Measurements from ENCODE around the gene AMPD1. TPM values are rescaled to one million over a fixed set of nuclear protein-coding genes. Genes with fewer than 3 reads are reported as not detected.
A peak's percentile ranks its signal among the peaks of the same experiment; 100 is the strongest.

AMPD1 gene
- total RNA-seq, 2 experiments from 2014 or later = not detected

GRCh38 chr1:114676115-114676514, 19.2 kb downstream of the AMPD1 start:
- intact Hi-C loops (cut with DNase I, micrococcal nuclease) = loop anchor here in 1 of 2 experiments (10.0 kb wide), 1 partner anchor 221 kb away; no protein-coding TSS in a partner anchor
- TF ChIP-seq CTCF (IDR thresholded peaks at IDR 0.05) = no peak
- Mint-ChIP-seq H3K27ac (no peak overlapping the region), H3K9me3 (no peaks in the 10 kb centered on the region), H3K4me1 (ENCODE audit: low read depth) (no peaks in the 10 kb centered on the region), H3K36me3 (ENCODE audit: low read depth) (no peaks in the 10 kb centered on the region), H3K27me3 (peaks cover 61% of the 10 kb centered on the region), H3K4me3 (no peak overlapping the region)
- ChIA-PET POLR2A (no interaction called here), CTCF (no interaction called here)
- Histone ChIP-seq H3K27ac (ENCODE audit: low read depth in 1 of 2, low read length in 2 of 2) (no peak overlapping the region), H3K4me3 (ENCODE audit: low read length) (no peak overlapping the region), H3K36me3 (ENCODE audit: insufficient read depth, low read length) (no peaks in the 10 kb centered on the region), H3K9me3 (ENCODE audit: control insufficient read depth in 1 of 2, insufficient read depth in 1 of 2, low read length in 2 of 2) (no peaks in the 10 kb centered on the region), H3K27me3 (ENCODE audit: control insufficient read depth in 1 of 2, insufficient read depth in 2 of 2, low read length in 2 of 2) (peaks cover 0 to 8% of the 10 kb centered on the region in 2 experiments), H3K4me1 (ENCODE audit: insufficient read depth, low read length) (no peaks in the 10 kb centered on the region)
- DNase-seq = no peak
- ATAC-seq (ENCODE audit: poor library complexity) = no peak

- POLR2A ChIA-PET = no interaction called here
- Histone ChIP-seq H3K27ac (ENCODE audit: low read depth in 1 of 2, low read length in 2 of 2) (no peak overlapping the region), H3K9me3 (ENCODE audit: control insufficient read depth in 1 of 2, insufficient read depth in 1 of 2, low read length in 2 of 2) (no peaks in the 10 kb centered on the region), H3K27me3 (ENCODE audit: control insufficient read depth in 1 of 2, insufficient read depth in 2 of 2, low read length in 2 of 2) (peaks cover 5 to 8% of the 10 kb centered on the region in 2 experiments), H3K4me1 (ENCODE audit: insufficient read depth, low read length) (peaks cover 14% of the 10 kb centered on the region), H3K4me3 (ENCODE audit: low read length) (no peak overlapping the region), H3K36me3 (ENCODE audit: insufficient read depth, low read length) (no peaks in the 10 kb centered on the region)
- Mint-ChIP-seq H3K9me3 (no peaks in the 10 kb centered on the region), H3K4me1 (ENCODE audit: low read depth) (peaks cover 12% of the 10 kb centered on the region), H3K27ac (no peak overlapping the region), H3K27me3 (peaks cover 33% of the 10 kb centered on the region), H3K4me3 (no peak overlapping the region), H3K36me3 (ENCODE audit: low read depth) (peaks cover 4% of the 10 kb centered on the region)
- TF ChIP-seq CTCF (IDR thresholded peaks at IDR 0.05) = no peak
- peak in 1 of 14 experiments; percentile 7 for DNase-seq
- intact Hi-C loops (cut with DNase I, micrococcal nuclease) = loop anchor here (1.0 to 10.0 kb wide), 8 partner anchors 44 to 693 kb away; partner anchors contain the start of genes NRAS (in 2 of the 2), BCAS2 (in 1 of the 2), CSDE1 (in 1 of the 2) and OLFML3 (in 1 of the 2)
- CTCF ChIA-PET = no interaction called here
- no peak for ATAC-seq (ENCODE audit: poor library complexity)
These were observed 23.4 kb downstream of the AMPD1 start for GRCh38 chr1:114671939-114672275.

- Mint-ChIP-seq H3K36me3 (ENCODE audit: low read depth) (peaks cover 4% of the 10 kb centered on the region), H3K27me3 (peaks cover 30% of the 10 kb centered on the region), H3K4me1 (ENCODE audit: low read depth) (peaks cover 12% of the 10 kb centered on the region), H3K9me3 (no peaks in the 10 kb centered on the region), H3K4me3 (peak overlapping the region; percentile 61), H3K27ac (no peak overlapping the region)
- intact Hi-C loops (cut with DNase I, micrococcal nuclease) = loop anchor here (1.0 to 10.0 kb wide), 8 partner anchors 45 to 692 kb away; partner anchors contain the start of genes NRAS (in 2 of the 2), BCAS2 (in 1 of the 2), CSDE1 (in 1 of the 2) and OLFML3 (in 1 of the 2)
- Histone ChIP-seq H3K36me3 (ENCODE audit: insufficient read depth, low read length) (no peaks in the 10 kb centered on the region), H3K27me3 (ENCODE audit: control insufficient read depth in 1 of 2, insufficient read depth in 2 of 2, low read length in 2 of 2) (peaks cover 5 to 8% of the 10 kb centered on the region in 2 experiments), H3K27ac (ENCODE audit: low read depth in 1 of 2, low read length in 2 of 2) (no peak overlapping the region), H3K4me1 (ENCODE audit: insufficient read depth, low read length) (peaks cover 14% of the 10 kb centered on the region), H3K4me3 (ENCODE audit: low read length) (no peak overlapping the region), H3K9me3 (ENCODE audit: control insufficient read depth in 1 of 2, insufficient read depth in 1 of 2, low read length in 2 of 2) (no peaks in the 10 kb centered on the region)
- peak; percentile 51 for TF ChIP-seq CTCF (IDR thresholded peaks at IDR 0.05)
- DNase-seq (peak in 3 of 14 experiments; percentile 30 to 34 (median 32)), ATAC-seq (ENCODE audit: poor library complexity) (peak; percentile 34)
- ChIA-PET POLR2A (interaction anchor here (2.0 to 2.4 kb wide), 2 partner anchors 45 to 160 kb away, joined by 7 to 10 read pairs; partner anchors contain the start of genes NRAS and TRIM33), CTCF (no interaction called here)
These were observed 24.1 kb downstream of the AMPD1 start for GRCh38 chr1:114671011-114671938.
